CD4-positive, alpha-beta T cell (primary cell): ENCODE data around the gene TXNL4B. TPM values are rescaled to one million over a fixed set of nuclear protein-coding genes. Genes with fewer than 3 reads are reported as not detected.
"Not testable (repeated sequence)": the region's sequence is repeated elsewhere in the genome, so short reads cannot be mapped to it uniquely, and the experiment has no call there.

Source experiments
- ATAC-seq: fragments of 200-7000 bp; cut with Tn5 transposase; one replicate; pipeline ENCODE4 v1.10.0; 2022; ENCODE audit warnings: mild to moderate bottlenecking; ENCODE audit not compliant: poor library complexity
- CTCF ChIA-PET: fragments of 350-600 bp; sonication (Branson Sonifier 250); formaldehyde crosslinking; loops from one replicate; lab custom pipeline; 2021; ENCODE audit warnings: antibody characterized with exemption, inconsistent platforms; lab: Charles Lee
- POLR2A ChIA-PET: fragments of 350-600 bp; sonication (Branson Sonifier 250); formaldehyde crosslinking; loops from one replicate; lab custom pipeline; 2021; ENCODE audit warnings: antibody characterized with exemption, inconsistent platforms; lab: Charles Lee
- DNase-seq, 14 experiments: peaks; one replicate each; pipeline ENCODE4 v3.0.0-alpha.2; 2013 to 2020; ENCODE audit warnings: mixed read lengths in 2 of 14
- H3K27ac ChIP-seq, 2 donors: one replicate each; pipeline versions ENCODE4 v1.5.1 to v1.7.0; 2013; ENCODE audit warnings: low read length in 2 of 2, low read depth in 1 of 2, mild to moderate bottlenecking in 1 of 2
- H3K27me3 ChIP-seq, 2 experiments: 1 replicate in 1 of 2; 2 replicates in 1 of 2; pipeline versions ENCODE4 v1.6.1 to v1.7.0; 2013; ENCODE audit warnings: low read length in 2 of 2, control low read depth in 1 of 2, mild to moderate bottlenecking in 1 of 2, moderate library complexity in 1 of 2; ENCODE audit not compliant: insufficient read depth in 2 of 2, control insufficient read depth in 1 of 2
- H3K36me3 ChIP-seq: one replicate; pipeline ENCODE4 v1.6.1; 2013; ENCODE audit warnings: low read length, control low read depth; ENCODE audit not compliant: insufficient read depth
- H3K4me1 ChIP-seq: one replicate; pipeline ENCODE4 v1.6.1; 2013; ENCODE audit warnings: low read length, control low read depth; ENCODE audit not compliant: insufficient read depth
- H3K4me3 ChIP-seq: one replicate; pipeline ENCODE4 v1.5.1; 2013; ENCODE audit warnings: mild to moderate bottlenecking, low read length, moderate library complexity
- H3K9me3 ChIP-seq, 2 experiments: 1 replicate in 1 of 2; 2 replicates in 1 of 2; pipeline versions ENCODE4 v1.6.1 to v1.7.0; 2013; ENCODE audit warnings: low read length in 2 of 2, mild to moderate bottlenecking in 2 of 2, control low read depth in 1 of 2, moderate library complexity in 1 of 2; ENCODE audit not compliant: control insufficient read depth in 1 of 2, insufficient read depth in 1 of 2
- H3K27ac Mint-ChIP-seq: one replicate; pipeline ENCODE4 v1.8.0; 2020; ENCODE audit warnings: mixed read lengths
- H3K27me3 Mint-ChIP-seq: one replicate; pipeline ENCODE4 v1.8.0; 2021; ENCODE audit warnings: mixed read lengths
- H3K36me3 Mint-ChIP-seq: one replicate; pipeline ENCODE4 v1.8.0; 2021; ENCODE audit warnings: low read depth, mixed read lengths
- H3K4me1 Mint-ChIP-seq: one replicate; pipeline ENCODE4 v1.8.0; 2021; ENCODE audit warnings: low read depth, mixed read lengths
- H3K4me3 Mint-ChIP-seq: one replicate; pipeline ENCODE4 v1.8.0; 2020; ENCODE audit warnings: mild to moderate bottlenecking, mixed read lengths
- H3K9me3 Mint-ChIP-seq: one replicate; pipeline ENCODE4 v1.8.0; 2020; ENCODE audit warnings: mixed read lengths
- intact Hi-C, 2 experiments: fragments of 100-400 bp; cut with DNase I in 1 of 2; cut with micrococcal nuclease in 1 of 2; formaldehyde crosslinking; loops; one replicate each; pipeline versions ENCODE4 v1.15.1 to v1.9.0; 2023 to 2025; cut with DNase I, micrococcal nuclease
- total RNA-seq, 174 experiments: library from RNA in 2 of 174; stranded (reverse) in 2 of 174; gene quantifications; one replicate each; pipeline ENCODE4 v1.2.3 and lab custom pipeline; 2021 to 2026
- TF ChIP-seq, protein P1 (sequence below): fragments of 200-600 bp; IDR thresholded peaks from one replicate; pipeline ENCODE4 v1.8.0; 2022; ENCODE audit warnings: antibody characterized with exemption, mild to moderate bottlenecking

Gene TXNL4B
- total RNA-seq, 2 experiments from 2014 or later = 11.5 to 15.0 TPM

DNA sequence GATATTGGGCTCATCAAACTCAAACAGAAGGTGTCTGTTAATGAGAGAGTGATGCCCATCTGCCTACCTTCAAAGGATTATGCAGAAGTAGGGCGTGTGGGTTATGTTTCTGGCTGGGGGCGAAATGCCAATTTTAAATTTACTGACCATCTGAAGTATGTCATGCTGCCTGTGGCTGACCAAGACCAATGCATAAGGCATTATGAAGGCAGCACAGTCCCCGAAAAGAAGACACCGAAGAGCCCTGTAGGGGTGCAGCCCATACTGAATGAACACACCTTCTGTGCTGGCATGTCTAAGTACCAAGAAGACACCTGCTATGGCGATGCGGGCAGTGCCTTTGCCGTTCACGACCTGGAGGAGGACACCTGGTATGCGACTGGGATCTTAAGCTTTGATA is 33.0 kb downstream of the TXNL4B start:
- H3K27ac ChIP-seq = no peak overlapping the region
- Mint-ChIP-seq H3K4me3 (no peak overlapping the region), H3K27ac (no peak overlapping the region), H3K36me3 (no peaks in the 10 kb centered on the region), H3K9me3 (no peaks in the 10 kb centered on the region), H3K4me1 (no peaks in the 10 kb centered on the region), H3K27me3 (no peaks in the 10 kb centered on the region)
- intact Hi-C loops = loop anchor here in 1 of 2 experiments (10.0 kb wide), 1 partner anchor 1894 kb away; no protein-coding TSS in a partner anchor
- ATAC-seq = no peak
- no peaks in the 10 kb centered on the region for H3K4me1 ChIP-seq
- no peaks in the 10 kb centered on the region for H3K27me3 ChIP-seq
- no peaks in the 10 kb centered on the region for H3K36me3 ChIP-seq
- H3K4me3 ChIP-seq = no peak overlapping the region
- DNase-seq = no peak
- CTCF ChIA-PET = no interaction called here
- POLR2A ChIA-PET = no interaction called here
- H3K9me3 ChIP-seq = no peaks in the 10 kb centered on the region
- TF ChIP-seq, protein P1, sequence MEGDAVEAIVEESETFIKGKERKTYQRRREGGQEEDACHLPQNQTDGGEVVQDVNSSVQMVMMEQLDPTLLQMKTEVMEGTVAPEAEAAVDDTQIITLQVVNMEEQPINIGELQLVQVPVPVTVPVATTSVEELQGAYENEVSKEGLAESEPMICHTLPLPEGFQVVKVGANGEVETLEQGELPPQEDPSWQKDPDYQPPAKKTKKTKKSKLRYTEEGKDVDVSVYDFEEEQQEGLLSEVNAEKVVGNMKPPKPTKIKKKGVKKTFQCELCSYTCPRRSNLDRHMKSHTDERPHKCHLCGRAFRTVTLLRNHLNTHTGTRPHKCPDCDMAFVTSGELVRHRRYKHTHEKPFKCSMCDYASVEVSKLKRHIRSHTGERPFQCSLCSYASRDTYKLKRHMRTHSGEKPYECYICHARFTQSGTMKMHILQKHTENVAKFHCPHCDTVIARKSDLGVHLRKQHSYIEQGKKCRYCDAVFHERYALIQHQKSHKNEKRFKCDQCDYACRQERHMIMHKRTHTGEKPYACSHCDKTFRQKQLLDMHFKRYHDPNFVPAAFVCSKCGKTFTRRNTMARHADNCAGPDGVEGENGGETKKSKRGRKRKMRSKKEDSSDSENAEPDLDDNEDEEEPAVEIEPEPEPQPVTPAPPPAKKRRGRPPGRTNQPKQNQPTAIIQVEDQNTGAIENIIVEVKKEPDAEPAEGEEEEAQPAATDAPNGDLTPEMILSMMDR = no peak

DNA sequence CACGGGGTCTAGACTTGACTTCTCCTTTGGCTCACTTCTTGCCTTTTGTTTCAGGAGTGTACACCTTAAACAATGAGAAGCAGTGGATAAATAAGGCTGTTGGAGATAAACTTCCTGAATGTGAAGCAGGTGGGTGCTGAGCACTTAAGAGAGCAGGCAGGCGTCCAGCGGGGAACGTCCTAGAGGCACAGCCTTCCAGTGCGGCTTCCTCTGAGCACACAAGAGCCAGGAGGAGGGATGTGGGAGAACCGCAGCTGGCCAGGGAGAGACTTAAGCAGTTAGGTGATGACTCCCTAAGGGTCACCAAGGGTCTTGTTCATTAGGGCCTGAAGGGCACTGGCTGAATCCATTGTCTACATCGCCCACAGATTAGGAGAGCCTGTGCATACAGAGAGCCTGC is 34.4 kb downstream of the TXNL4B start:
- ATAC-seq, H3K9me3 Mint-ChIP-seq, H3K9me3 ChIP-seq, H3K36me3 Mint-ChIP-seq, DNase-seq, H3K4me1 ChIP-seq, H3K4me3 ChIP-seq, POLR2A ChIA-PET, H3K27ac Mint-ChIP-seq, H3K27me3 Mint-ChIP-seq, H3K27ac ChIP-seq, H3K4me3 Mint-ChIP-seq, H3K4me1 Mint-ChIP-seq, CTCF ChIA-PET, H3K27me3 ChIP-seq, H3K36me3 ChIP-seq, intact Hi-C loops: not testable (repeated sequence)

DNA sequence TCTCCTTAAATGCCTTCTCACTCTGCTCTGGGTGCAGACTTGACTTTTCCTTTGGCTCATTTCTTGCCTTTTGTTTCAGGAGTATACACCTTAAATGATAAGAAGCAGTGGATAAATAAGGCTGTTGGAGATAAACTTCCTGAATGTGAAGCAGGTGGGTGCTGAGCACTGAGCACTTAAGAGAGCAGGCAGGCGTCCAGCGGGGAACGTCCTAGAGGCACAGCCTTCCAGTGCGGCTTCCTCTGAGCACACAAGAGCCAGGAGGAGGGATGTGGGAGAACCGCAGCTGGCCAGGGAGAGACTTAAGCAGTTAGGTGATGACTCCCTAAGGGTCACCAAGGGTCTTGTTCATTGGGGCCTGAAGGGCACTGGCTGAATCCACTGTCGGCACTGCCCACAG is 36.1 kb downstream of the TXNL4B start:
- H3K4me3 ChIP-seq, intact Hi-C loops, H3K36me3 ChIP-seq, DNase-seq, POLR2A ChIA-PET, H3K4me3 Mint-ChIP-seq, CTCF ChIA-PET, H3K9me3 ChIP-seq, ATAC-seq, H3K27me3 ChIP-seq, H3K9me3 Mint-ChIP-seq, H3K27ac Mint-ChIP-seq, H3K27ac ChIP-seq, H3K27me3 Mint-ChIP-seq, H3K36me3 Mint-ChIP-seq, H3K4me1 ChIP-seq, H3K4me1 Mint-ChIP-seq: not testable (repeated sequence)

DNA sequence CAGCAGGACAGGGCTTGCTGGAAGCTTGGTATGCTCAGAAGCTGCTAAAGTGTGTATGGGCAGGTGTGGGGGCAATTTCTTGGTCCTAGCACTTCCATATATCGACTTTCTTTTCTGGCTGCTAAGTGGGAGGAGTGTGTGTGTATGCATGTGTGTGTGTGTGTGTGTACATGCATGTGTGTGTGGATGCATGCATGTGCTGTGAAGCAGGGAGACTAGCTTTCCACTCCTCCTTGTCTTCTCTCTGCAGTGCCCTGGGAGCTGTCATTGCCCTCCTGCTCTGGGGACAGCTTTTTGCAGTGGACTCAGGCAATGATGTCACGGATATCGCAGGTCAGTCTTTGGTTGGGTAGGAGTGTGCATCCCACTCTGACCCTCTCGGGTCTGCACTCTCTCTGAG is 37.5 kb downstream of the TXNL4B start:
- intact Hi-C loops = no loop called here
- ChIA-PET POLR2A (no interaction called here), CTCF (no interaction called here)
- no peak overlapping the region for H3K27ac ChIP-seq
- Mint-ChIP-seq H3K4me1 (no peaks in the 10 kb centered on the region), H3K27me3 (no peaks in the 10 kb centered on the region), H3K36me3 (peaks cover 5% of the 10 kb centered on the region), H3K9me3 (no peaks in the 10 kb centered on the region), H3K27ac (no peak overlapping the region), H3K4me3 (no peak overlapping the region)
- no peaks in the 10 kb centered on the region for H3K9me3 ChIP-seq
- H3K36me3 ChIP-seq = no peaks in the 10 kb centered on the region
- TF ChIP-seq, protein P1 = no peak
- no peaks in the 10 kb centered on the region for H3K4me1 ChIP-seq
- H3K4me3 ChIP-seq = no peak overlapping the region
- ATAC-seq (no peak), DNase-seq (no peak)
- no peaks in the 10 kb centered on the region for H3K27me3 ChIP-seq

DNA sequence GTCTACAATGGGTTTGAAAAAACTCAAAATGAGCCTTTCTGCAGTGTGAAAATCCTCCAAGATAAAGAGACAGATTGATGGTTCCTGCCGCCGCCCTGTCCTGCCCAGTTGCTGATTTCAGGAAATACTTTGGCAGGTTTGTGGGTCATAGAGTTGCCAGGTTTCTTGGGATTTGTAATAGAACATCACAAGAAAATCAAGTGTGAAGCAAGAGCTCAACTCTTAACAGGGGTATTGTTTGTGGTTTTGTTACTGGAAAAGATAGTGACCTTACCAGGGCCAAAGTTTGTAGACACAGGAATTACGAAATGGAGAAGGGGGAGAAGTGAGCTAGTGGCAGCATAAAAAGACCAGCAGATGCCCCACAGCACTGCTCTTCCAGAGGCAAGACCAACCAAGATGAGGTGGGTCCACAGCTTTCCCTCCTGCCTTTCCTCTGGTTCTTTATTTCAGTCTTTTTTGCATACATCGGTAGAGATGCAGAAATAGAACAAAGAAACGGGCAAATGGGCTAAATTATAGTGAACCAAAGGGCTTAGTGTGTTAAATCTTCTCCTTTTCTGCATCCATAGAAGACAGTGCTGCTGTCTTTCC is 39.1 kb downstream of the TXNL4B start, which contains the start of gene HP:
Gene HP, plus strand, starts transcription at position 252 of the 594 bp plus-strand sequence. Its CDS starts 148 bp downstream, at position 400.
- DNase-seq, H3K4me3 ChIP-seq, H3K36me3 ChIP-seq, H3K4me1 ChIP-seq, CTCF ChIA-PET, H3K4me3 Mint-ChIP-seq, POLR2A ChIA-PET, ATAC-seq, H3K27me3 Mint-ChIP-seq, H3K27ac Mint-ChIP-seq, H3K27me3 ChIP-seq, intact Hi-C loops, H3K9me3 Mint-ChIP-seq, H3K9me3 ChIP-seq, H3K4me1 Mint-ChIP-seq, H3K27ac ChIP-seq, H3K36me3 Mint-ChIP-seq: not testable (repeated sequence)
